K562 (cell line): ENCODE results near the gene KNG1. TPM values are rescaled to one million over a fixed set of nuclear protein-coding genes. Genes with fewer than 3 reads are reported as not detected.
A peak's percentile ranks its signal among the peaks of the same experiment; 100 is the strongest.

ENCODE experiments used
- BCLAF1 ChIP-seq, 2 experiments: fragments of 450-650 bp in 1 of 2; IDR thresholded peaks; 2 replicates each; pipeline ENCODE4 v1.6.1; 2011 to 2017; ENCODE audit warnings: low read depth in 2 of 2, antibody characterized with exemption in 1 of 2, borderline replicate concordance in 1 of 2, low read length in 1 of 2, mild to moderate bottlenecking in 1 of 2, mixed read lengths in 1 of 2; ENCODE audit not compliant: control insufficient read depth in 1 of 2
- EP400 ChIP-seq: fragments of 450-650 bp; IDR thresholded peaks from 2 replicates; pipeline ENCODE4 v1.6.1; 2017; ENCODE audit warnings: antibody characterized with exemption, mild to moderate bottlenecking, moderate library complexity
- IFI16 ChIP-seq: fragments of 250-450 bp; sonication (Bioruptor Pico); IDR thresholded peaks from 2 replicates; pipeline ENCODE4 v2.1.2; 2022; ENCODE audit warnings: mild to moderate bottlenecking, inconsistent platforms
- KLF10 ChIP-seq: fragments of 250-450 bp; sonication (Bioruptor Pico); IDR thresholded peaks from 2 replicates; pipeline ENCODE4 v1.6.1; 2021; ENCODE audit warnings: matching md5 sums
- MBD2 ChIP-seq: sonication (generic); IDR thresholded peaks from 2 replicates; pipeline ENCODE4 v1.6.1; 2016; ENCODE audit warnings: low read depth, borderline replicate concordance
- NFYB ChIP-seq: IDR thresholded peaks from 2 replicates; pipeline ENCODE4 v1.6.1; 2011; ENCODE audit warnings: mild to moderate bottlenecking, moderate library complexity; ENCODE audit not compliant: insufficient read length; ENCODE audit errors: extremely low read depth
- NR0B1 ChIP-seq: fragments of 450-650 bp; IDR thresholded peaks from one replicate; pipeline ENCODE4 v1.6.1; 2018; ENCODE audit warnings: mild to moderate bottlenecking, moderate library complexity; ENCODE audit not compliant: partially characterized antibody
- PRDM10 ChIP-seq: fragments of 450-650 bp; IDR thresholded peaks from 2 replicates; pipeline ENCODE4 v1.6.1; 2018; ENCODE audit not compliant: partially characterized antibody
- RFX5 ChIP-seq: IDR thresholded peaks from 2 replicates; pipeline ENCODE4 v1.6.1; 2011; ENCODE audit warnings: low read depth, mild to moderate bottlenecking, improper control_type of control experiment, low read length
- SLC30A9 ChIP-seq: fragments of 250-450 bp; sonication (Bioruptor Pico); IDR thresholded peaks from 2 replicates; pipeline ENCODE4 v1.8.0; 2022; ENCODE audit warnings: mild to moderate bottlenecking, moderate library complexity
- SP1 ChIP-seq: sonication (generic); formaldehyde crosslinking; IDR thresholded peaks from 2 replicates; pipeline ENCODE4 v1.8.1; 2022; ENCODE audit warnings: mild to moderate bottlenecking, missing genetic modification reagents
- SRSF1 ChIP-seq: fragments of 200-400 bp; formaldehyde crosslinking; IDR thresholded peaks from 2 replicates; pipeline ENCODE4 v1.6.1; 2017; ENCODE audit warnings: mild to moderate bottlenecking, low read depth, low read length, moderate library complexity
- TRIM24 ChIP-seq, 2 experiments: fragments of 450-650 bp; IDR thresholded peaks; 2 replicates each; pipeline ENCODE4 v1.6.1; 2016
- ZBTB5 ChIP-seq: fragments of 450-650 bp; IDR thresholded peaks from 2 replicates; pipeline ENCODE4 v1.6.1; 2017; ENCODE audit warnings: antibody characterized with exemption
- polyA plus RNA-seq, 8 experiments: library from polyadenylated mRNA; depleted of rRNA in 4 of 8; stranded (reverse) in 5 of 8; unstranded in 3 of 8; fragments of >200 nt; fragmentation: Nextera tagmentation in 2 of 8; fragmentation: Illumina TruSeq in 1 of 8; extraction: Ambion mirVana in 2 of 8; extraction: Trizol in 1 of 8; gene quantifications; 2 replicates each; pipeline versions ENCODE4 v1.2.1 to v1.2.3, GENCODE V29; 2011 to 2014; ENCODE audit warnings: inconsistent platforms in 1 of 8, missing spikeins in 1 of 8
- total RNA-seq, 7 experiments: library from RNA; depleted of rRNA in 6 of 7; stranded (reverse); fragments of >200 nt in 6 of 7; fragmentation: Illumina TruSeq in 2 of 7; extraction: Trizol in 2 of 7; gene quantifications; 2 replicates each; pipeline versions ENCODE4 v1.2.1 to v1.2.3, GENCODE V29; 2011 to 2021; ENCODE audit warnings: low replicate concordance in 1 of 7

KNG1 gene
- total and polyA plus RNA-seq, 9 of the 15 experiments (the other 6 are each of a cell fraction or from before 2014, with no cell fraction given) = 0.09 TPM; not detected in 8

- TF ChIP-seq BCLAF1 (IDR thresholded peaks at IDR 0.05; ENCODE audit: borderline replicate concordance in 1 of 2, control insufficient read depth in 1 of 2, low read depth in 2 of 2, low read length in 1 of 2) (no peak), SLC30A9 (CRISPR knock-in tag) (no peak), IFI16 (no peak), SRSF1 (no peak), EP400 (peak; percentile 44), MBD2 (no peak), NFYB (no peak), KLF10 (CRISPR knock-in tag) (no peak), NR0B1 (no peak), RFX5 (no peak), SP1 (CRISPR knock-in tag) (peak; percentile 90), ZBTB5 (no peak), PRDM10 (no peak), TRIM24 (IDR thresholded peaks at IDR 0.05) (no peak)
These were observed 66.8 kb downstream of the KNG1 start (continued) for GRCh38 chr3:186783731-186784515.
